Tibial nerve (tissue), 4 donors: ENCODE data around the gene CTPS2. TPM values are rescaled to one million over a fixed set of nuclear protein-coding genes. Genes with fewer than 3 reads are reported as not detected.
"Not testable (repeated sequence)": the region's sequence is repeated elsewhere in the genome, so short reads cannot be mapped to it uniquely, and the experiment has no call there.

ENCODE experiments used
- DNase-seq, 2 donors: peaks; one replicate each; pipeline ENCODE4 v3.0.0-alpha.2; 2019; ENCODE audit warnings: low spot score in 2 of 2
- H3K27ac ChIP-seq, 4 donors: fragments of 200-600 bp; sonication (generic) in 3 of 4; one replicate each; pipeline ENCODE4 v1.5.1; 2017 to 2019; ENCODE audit warnings: mild to moderate bottlenecking in 1 of 4
- H3K27me3 ChIP-seq, 2 donors: fragments of 200-600 bp; sonication (generic) in 1 of 2; one replicate each; pipeline versions ENCODE4 v1.5.1 to v1.6.0; 2017 to 2019
- H3K36me3 ChIP-seq, 3 donors: fragments of 200-600 bp; sonication (generic); one replicate each; pipeline ENCODE4 v1.5.1; 2018 to 2019
- H3K4me1 ChIP-seq, 4 donors: fragments of 200-600 bp; sonication (generic) in 3 of 4; one replicate each; pipeline ENCODE4 v1.5.1; 2017 to 2019
- H3K4me3 ChIP-seq, 4 donors: fragments of 200-600 bp; sonication (generic) in 3 of 4; one replicate each; pipeline ENCODE4 v1.5.1; 2017 to 2019; ENCODE audit warnings: mild to moderate bottlenecking in 1 of 4, moderate library complexity in 1 of 4
- H3K9me3 ChIP-seq, 4 donors: fragments of 200-600 bp; sonication (generic) in 3 of 4; one replicate each; pipeline ENCODE4 v1.5.1; 2017 to 2019
- EP300 ChIP-seq, 2 donors: sonication (generic); formaldehyde crosslinking; IDR thresholded peaks; one replicate each; pipeline ENCODE4 v1.6.1; 2017; ENCODE audit warnings: antibody characterized with exemption in 2 of 2, mild to moderate bottlenecking in 1 of 2
- POLR2A ChIP-seq, 2 donors: fragments of 450-650 bp; IDR thresholded peaks; one replicate each; pipeline ENCODE4 v1.6.1; 2017; ENCODE audit warnings: antibody characterized with exemption in 2 of 2, mild to moderate bottlenecking in 2 of 2, moderate library complexity in 2 of 2
- WGBS, 2 donors: methylation state at CpG; one replicate each; pipeline ENCODE4 v1.1.5; 2018; 5-methylcytosine and 5-hydroxymethylcytosine counted together
- total RNA-seq, 4 donors: library from RNA; depleted of rRNA; stranded (reverse); fragments of >200 nt; gene quantifications; one replicate each; pipeline ENCODE4 v1.1.0, GENCODE V29; 2016
- TF ChIP-seq, protein P1 (sequence below), 5 experiments: fragments of 200-600 bp in 3 of 5; fragments of 450-650 bp in 2 of 5; sonication (generic) in 3 of 5; IDR thresholded peaks; one replicate each; pipeline ENCODE4 v1.5.1; 2016 to 2019; ENCODE audit warnings: antibody characterized with exemption in 5 of 5, mild to moderate bottlenecking in 3 of 5, moderate library complexity in 2 of 5

The CTPS2 gene
- total RNA-seq, 4 donors from 2014 or later = 15.9 to 27.5 (median 18.7) TPM

DNA sequence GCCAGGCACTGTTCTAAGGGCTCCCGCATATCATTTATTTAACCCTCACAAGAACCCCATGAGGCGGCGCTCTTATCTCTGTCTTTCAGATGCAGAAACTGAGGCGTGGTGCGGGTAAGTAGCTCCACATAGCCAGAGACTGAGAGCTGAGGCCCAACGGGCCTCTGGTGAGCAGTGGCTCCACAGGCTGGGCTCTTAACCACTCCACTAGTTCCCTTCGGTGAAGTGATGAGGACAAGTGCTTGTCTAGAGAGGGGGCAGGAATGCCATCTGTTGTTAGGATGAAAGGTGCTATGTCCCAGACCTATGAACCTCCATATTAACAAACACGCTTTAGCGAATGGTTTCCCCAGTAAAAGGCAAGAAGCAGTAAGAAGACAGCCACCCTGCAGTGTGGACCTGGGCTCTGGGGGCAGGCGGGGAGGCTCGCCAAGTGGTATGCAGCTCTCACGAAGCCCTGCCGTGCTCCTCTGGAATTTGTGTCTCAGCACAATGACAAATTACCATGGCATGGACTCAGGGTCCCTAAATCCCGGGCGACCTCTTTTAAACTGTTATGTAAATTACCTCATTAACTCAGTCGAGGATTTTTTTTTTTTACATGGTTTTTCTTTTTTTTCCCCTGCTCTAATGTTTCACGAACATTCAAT lies 83.4 kb downstream of the CTPS2 start:
- DNase-seq = no peak
- Histone ChIP-seq H3K4me1 (no peaks in the 10 kb centered on the region), H3K36me3 (no peaks in the 10 kb centered on the region), H3K9me3 (no peaks in the 10 kb centered on the region), H3K4me3 (no peak overlapping the region), H3K27ac (no peak overlapping the region), H3K27me3 (peaks cover 0 to 3% of the 10 kb centered on the region in 2 donors)
- TF ChIP-seq EP300 (IDR thresholded peaks at IDR 0.05) = no peak
- no peak for TF ChIP-seq POLR2A (IDR thresholded peaks at IDR 0.05)
- TF ChIP-seq, protein P1, sequence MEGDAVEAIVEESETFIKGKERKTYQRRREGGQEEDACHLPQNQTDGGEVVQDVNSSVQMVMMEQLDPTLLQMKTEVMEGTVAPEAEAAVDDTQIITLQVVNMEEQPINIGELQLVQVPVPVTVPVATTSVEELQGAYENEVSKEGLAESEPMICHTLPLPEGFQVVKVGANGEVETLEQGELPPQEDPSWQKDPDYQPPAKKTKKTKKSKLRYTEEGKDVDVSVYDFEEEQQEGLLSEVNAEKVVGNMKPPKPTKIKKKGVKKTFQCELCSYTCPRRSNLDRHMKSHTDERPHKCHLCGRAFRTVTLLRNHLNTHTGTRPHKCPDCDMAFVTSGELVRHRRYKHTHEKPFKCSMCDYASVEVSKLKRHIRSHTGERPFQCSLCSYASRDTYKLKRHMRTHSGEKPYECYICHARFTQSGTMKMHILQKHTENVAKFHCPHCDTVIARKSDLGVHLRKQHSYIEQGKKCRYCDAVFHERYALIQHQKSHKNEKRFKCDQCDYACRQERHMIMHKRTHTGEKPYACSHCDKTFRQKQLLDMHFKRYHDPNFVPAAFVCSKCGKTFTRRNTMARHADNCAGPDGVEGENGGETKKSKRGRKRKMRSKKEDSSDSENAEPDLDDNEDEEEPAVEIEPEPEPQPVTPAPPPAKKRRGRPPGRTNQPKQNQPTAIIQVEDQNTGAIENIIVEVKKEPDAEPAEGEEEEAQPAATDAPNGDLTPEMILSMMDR (IDR thresholded peaks at IDR 0.05) = no peak
- WGBS, 2 donors = 53 to 57% methylated on average over 4 to 17 of the region's 17 CpGs

DNA sequence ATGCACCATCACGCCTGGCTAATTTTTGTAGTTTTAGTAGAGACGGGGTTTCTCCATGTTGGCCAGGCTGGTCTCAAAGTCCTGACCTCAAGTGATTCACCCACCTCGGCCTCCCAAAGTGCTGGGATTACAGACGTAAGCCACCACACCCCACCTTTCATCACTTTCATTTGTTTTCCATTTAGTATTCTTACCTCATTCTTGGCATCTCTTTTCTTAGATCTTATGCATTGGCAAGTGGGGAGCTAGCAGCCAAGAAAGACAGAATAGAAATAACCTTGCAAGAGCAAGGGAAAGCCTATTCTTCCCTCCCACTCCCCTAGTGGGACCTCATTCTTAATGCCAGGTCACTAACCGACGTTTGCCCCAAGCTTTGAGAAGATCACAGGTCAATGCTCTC lies 84.0 kb downstream of the CTPS2 start:
- 57 to 70% methylated on average over 6 of the region's 6 CpGs for WGBS, 2 donors

DNA sequence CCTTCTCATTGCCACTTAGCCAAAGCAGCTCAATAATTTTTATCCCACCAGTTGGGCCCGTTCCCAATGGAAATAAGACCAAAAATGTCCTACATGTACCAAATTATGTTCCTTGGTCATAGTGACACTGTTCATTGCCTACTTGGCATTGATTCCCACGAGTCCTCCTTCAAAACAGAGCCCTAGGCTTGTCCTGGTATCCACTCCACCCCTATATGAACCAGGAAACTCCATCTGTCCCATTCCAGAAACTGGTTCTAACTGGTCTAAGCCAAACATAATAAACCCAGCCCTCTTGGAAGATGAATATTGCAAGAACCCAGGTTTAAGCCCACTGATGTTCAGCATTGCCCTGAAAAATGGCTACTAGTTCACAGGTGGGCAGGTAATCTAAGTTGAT lies 93.4 kb downstream of the CTPS2 start:
- no peak for TF ChIP-seq POLR2A (IDR thresholded peaks at IDR 0.05)
- TF ChIP-seq EP300 (IDR thresholded peaks at IDR 0.05) = no peak
- TF ChIP-seq, protein P1 (IDR thresholded peaks at IDR 0.05) = no peak
- no peaks in the 10 kb centered on the region for H3K9me3 ChIP-seq
- WGBS, 2 donors = 82 to 86% methylated on average over 2 of the region's 2 CpGs
- peaks cover 0 to 46% (median 0%) of the 10 kb centered on the region in 3 donors for H3K36me3 ChIP-seq
- no peak overlapping the region for H3K4me3 ChIP-seq
- H3K27me3 ChIP-seq = no peaks in the 10 kb centered on the region
- H3K4me1 ChIP-seq = no peaks in the 10 kb centered on the region
- no peak overlapping the region for H3K27ac ChIP-seq
- no peak for DNase-seq

More for the DNA sequence above, 84.0 kb downstream of the CTPS2 start:
- not testable (repeated sequence) for H3K27ac ChIP-seq, H3K9me3 ChIP-seq, H3K27me3 ChIP-seq, DNase-seq, H3K36me3 ChIP-seq, H3K4me1 ChIP-seq, H3K4me3 ChIP-seq

DNA sequence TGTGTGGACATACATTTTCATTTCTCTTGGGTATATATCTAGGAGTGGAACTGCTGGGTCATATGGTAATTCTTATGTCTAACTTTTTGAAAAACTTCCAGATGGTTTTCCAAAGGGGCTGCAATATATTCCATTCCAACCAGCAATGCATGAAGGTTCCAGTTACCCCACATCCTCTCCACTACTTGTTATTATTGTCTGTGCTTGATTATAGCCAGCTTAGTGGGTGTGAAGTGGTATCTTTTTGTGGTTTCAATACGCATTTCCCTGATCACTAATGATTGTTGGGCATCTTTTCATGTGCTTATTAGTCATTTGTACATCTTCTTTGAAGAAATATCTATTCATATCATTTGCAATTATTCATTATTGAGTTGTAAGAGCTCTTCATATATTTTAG lies 94.0 kb downstream of the CTPS2 start:
- TF ChIP-seq, protein P1 (IDR thresholded peaks at IDR 0.05) = no peak
- no peak for TF ChIP-seq POLR2A (IDR thresholded peaks at IDR 0.05)
- TF ChIP-seq EP300 (IDR thresholded peaks at IDR 0.05) = no peak
- 87 to 100% methylated on average over 1 of the region's 1 CpG for WGBS, 2 donors
- Histone ChIP-seq H3K4me1 (no peaks in the 10 kb centered on the region), H3K27me3 (no peaks in the 10 kb centered on the region), H3K27ac (no peak overlapping the region), H3K9me3 (no peaks in the 10 kb centered on the region), H3K4me3 (no peak overlapping the region), H3K36me3 (peaks cover 0 to 52% (median 0%) of the 10 kb centered on the region in 3 donors)
- no peak for DNase-seq

DNA sequence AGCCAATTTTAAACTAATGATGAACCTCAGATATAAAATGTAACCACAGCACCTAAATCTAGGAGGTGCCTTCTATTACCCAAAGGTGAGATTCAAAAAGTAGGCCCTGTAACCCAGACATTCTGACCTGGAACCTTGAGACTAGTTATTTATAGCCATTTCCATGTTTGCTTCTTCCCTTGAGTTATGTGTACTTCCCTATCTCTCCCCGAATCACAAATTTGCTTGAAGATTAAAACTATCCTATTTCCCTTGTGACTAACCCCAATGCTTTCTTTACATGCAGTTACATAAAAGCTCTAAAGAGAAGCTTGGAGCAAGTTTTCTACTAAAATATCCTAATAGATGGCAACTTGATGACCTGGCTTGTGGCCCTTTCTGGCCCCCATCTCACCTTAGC lies 95.1 kb downstream of the CTPS2 start:
- no peak for DNase-seq
- no peak overlapping the region for H3K27ac ChIP-seq
- H3K4me1 ChIP-seq = no peaks in the 10 kb centered on the region
- no peaks in the 10 kb centered on the region for H3K9me3 ChIP-seq
- 91 to 100% methylated on average over 1 of the region's 1 CpG for WGBS, 2 donors
- peaks cover 0 to 60% (median 0%) of the 10 kb centered on the region in 3 donors for H3K36me3 ChIP-seq
- H3K27me3 ChIP-seq = no peaks in the 10 kb centered on the region
- no peak overlapping the region for H3K4me3 ChIP-seq
- no peak for TF ChIP-seq EP300 (IDR thresholded peaks at IDR 0.05)
- TF ChIP-seq, protein P1 (IDR thresholded peaks at IDR 0.05) = no peak
- TF ChIP-seq POLR2A (IDR thresholded peaks at IDR 0.05) = no peak
